ENCODE results near the gene TNNC1. TPM values are rescaled to one million over a fixed set of nuclear protein-coding genes. Genes with fewer than 3 reads are reported as not detected.
A peak's percentile ranks its signal among the peaks of the same experiment; 100 is the strongest.

TNNC1 gene
- total RNA-seq, 1 experiment from 2014 or later, result 5.6 TPM

DNA sequence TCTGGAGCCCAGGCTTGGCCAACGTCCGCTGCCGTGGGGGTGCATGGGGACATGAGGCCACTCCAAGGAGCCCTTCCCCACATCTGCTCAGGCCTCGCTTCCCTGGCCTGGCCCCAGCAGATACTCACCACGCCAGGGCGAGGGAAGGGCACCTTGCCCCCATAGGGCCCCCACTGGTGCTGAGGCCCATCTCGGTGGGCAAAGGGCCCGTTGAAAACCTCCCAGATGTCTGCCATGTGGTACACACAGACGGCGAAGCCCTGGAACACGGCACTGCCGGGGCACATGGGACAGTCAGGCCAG lies 13.6 kb downstream of the TNNC1 start:
- Histone ChIP-seq H3K23me2 (ENCODE audit: insufficient read length, low read depth, low read length, poor library complexity, severe bottlenecking) (no peaks in the 10 kb centered on the region), H2BK5ac (ENCODE audit: insufficient read length, low read length) (no peak overlapping the region), H3K79me1 (ENCODE audit: insufficient read depth, low read depth, low read length, poor library complexity, severe bottlenecking) (no peaks in the 10 kb centered on the region), H3K14ac (ENCODE audit: insufficient read depth, low read length) (no peak overlapping the region), H3K4me1 (ENCODE audit: insufficient read depth, low read length) (no peaks in the 10 kb centered on the region), H2BK15ac (ENCODE audit: low read depth, low read length) (no peak overlapping the region), H2AFZ (ENCODE audit: low read length) (no peak overlapping the region), H2BK12ac (ENCODE audit: insufficient read length, low read depth, low read length) (no peak overlapping the region), H3K18ac (ENCODE audit: insufficient read length, low read depth, low read length) (no peak overlapping the region), H3K56ac (ENCODE audit: insufficient read length, low read depth, low read length) (no peak overlapping the region), H3K4me2 (ENCODE audit: insufficient read depth, insufficient read length, low read length) (no peak overlapping the region), H3K27me3 (ENCODE audit: insufficient read depth, low read length) (no peaks in the 10 kb centered on the region), H3K79me2 (ENCODE audit: insufficient read depth, low read length) (no peaks in the 10 kb centered on the region), H4K8ac (replicated peaks; ENCODE audit: insufficient read length, low read depth, low read length) (no peak overlapping the region), H3T11ph (ENCODE audit: low read length) (no peak overlapping the region), H3K27ac (ENCODE audit: insufficient read length, low read depth, low read length) (no peak overlapping the region), H3K9me3 (ENCODE audit: control insufficient read depth, low read depth, low read length) (no peaks in the 10 kb centered on the region), H4K20me1 (ENCODE audit: control insufficient read depth, insufficient read depth, insufficient read length) (no peaks in the 10 kb centered on the region), H4K5ac (ENCODE audit: insufficient read length, low read depth, low read length) (no peak overlapping the region), H3K9ac (ENCODE audit: extremely low read depth, insufficient read length, low read length) (no peak overlapping the region), H3K23ac (ENCODE audit: insufficient read length, low read depth, low read length) (no peak overlapping the region), H3K4ac (ENCODE audit: low read depth, low read length) (no peak overlapping the region), H2BK120ac (ENCODE audit: low read depth, low read length, poor library complexity, severe bottlenecking) (no peak overlapping the region), H2AK5ac (ENCODE audit: insufficient read length, low read length) (no peak overlapping the region), H2BK20ac (ENCODE audit: low read depth, low read length, poor library complexity, severe bottlenecking) (no peak overlapping the region), H4K91ac (ENCODE audit: insufficient read length, low read depth, low read length) (no peak overlapping the region)
- Mint-ChIP-seq H3K27ac (peak overlapping the region in 1 of 3 experiments; percentile 83; a peak in 3 of 7 replicates), H3K27me3 (ENCODE audit: low read depth) (0 out of 2 replicates have a peak, but pooled peaks cover 2% of the 10 kb centered on the region), H3K9me3 (no peaks in the 10 kb centered on the region), H3K36me3 (ENCODE audit: insufficient read depth in 1 of 3, low read depth in 3 of 3) (no peaks in the 10 kb centered on the region; a peak in 1 of 7 replicates), H3K4me3 (no peak overlapping the region), H3K4me1 (peaks cover 4 to 8% of the 10 kb centered on the region in 2 experiments; a peak in 3 of 4 replicates)
- TF ChIP-seq, protein P1, sequence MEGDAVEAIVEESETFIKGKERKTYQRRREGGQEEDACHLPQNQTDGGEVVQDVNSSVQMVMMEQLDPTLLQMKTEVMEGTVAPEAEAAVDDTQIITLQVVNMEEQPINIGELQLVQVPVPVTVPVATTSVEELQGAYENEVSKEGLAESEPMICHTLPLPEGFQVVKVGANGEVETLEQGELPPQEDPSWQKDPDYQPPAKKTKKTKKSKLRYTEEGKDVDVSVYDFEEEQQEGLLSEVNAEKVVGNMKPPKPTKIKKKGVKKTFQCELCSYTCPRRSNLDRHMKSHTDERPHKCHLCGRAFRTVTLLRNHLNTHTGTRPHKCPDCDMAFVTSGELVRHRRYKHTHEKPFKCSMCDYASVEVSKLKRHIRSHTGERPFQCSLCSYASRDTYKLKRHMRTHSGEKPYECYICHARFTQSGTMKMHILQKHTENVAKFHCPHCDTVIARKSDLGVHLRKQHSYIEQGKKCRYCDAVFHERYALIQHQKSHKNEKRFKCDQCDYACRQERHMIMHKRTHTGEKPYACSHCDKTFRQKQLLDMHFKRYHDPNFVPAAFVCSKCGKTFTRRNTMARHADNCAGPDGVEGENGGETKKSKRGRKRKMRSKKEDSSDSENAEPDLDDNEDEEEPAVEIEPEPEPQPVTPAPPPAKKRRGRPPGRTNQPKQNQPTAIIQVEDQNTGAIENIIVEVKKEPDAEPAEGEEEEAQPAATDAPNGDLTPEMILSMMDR (conservative IDR thresholded peaks at IDR 0.05), result no peak
- no CpG with 5 or more reads among the region's 12 CpGs for WGBS (ENCODE audit: extremely low coverage, insufficient read length, low lambda C conversion rate)
- no peak for DNase-seq
